ENCODE results near the gene NTN3.

NTN3 gene

GRCh38 chr16:2470603-2471015, 488 bp upstream of the NTN3 start:
- DNase-seq (ENCODE audit: low read depth) = no peak
- TF ChIP-seq CTCF (conservative IDR thresholded peaks at IDR 0.05; ENCODE audit: low read depth, low read length) = no peak
- H3K4me3 ChIP-seq (ENCODE audit: low read depth, low read length) = no peak overlapping the region

DNA sequence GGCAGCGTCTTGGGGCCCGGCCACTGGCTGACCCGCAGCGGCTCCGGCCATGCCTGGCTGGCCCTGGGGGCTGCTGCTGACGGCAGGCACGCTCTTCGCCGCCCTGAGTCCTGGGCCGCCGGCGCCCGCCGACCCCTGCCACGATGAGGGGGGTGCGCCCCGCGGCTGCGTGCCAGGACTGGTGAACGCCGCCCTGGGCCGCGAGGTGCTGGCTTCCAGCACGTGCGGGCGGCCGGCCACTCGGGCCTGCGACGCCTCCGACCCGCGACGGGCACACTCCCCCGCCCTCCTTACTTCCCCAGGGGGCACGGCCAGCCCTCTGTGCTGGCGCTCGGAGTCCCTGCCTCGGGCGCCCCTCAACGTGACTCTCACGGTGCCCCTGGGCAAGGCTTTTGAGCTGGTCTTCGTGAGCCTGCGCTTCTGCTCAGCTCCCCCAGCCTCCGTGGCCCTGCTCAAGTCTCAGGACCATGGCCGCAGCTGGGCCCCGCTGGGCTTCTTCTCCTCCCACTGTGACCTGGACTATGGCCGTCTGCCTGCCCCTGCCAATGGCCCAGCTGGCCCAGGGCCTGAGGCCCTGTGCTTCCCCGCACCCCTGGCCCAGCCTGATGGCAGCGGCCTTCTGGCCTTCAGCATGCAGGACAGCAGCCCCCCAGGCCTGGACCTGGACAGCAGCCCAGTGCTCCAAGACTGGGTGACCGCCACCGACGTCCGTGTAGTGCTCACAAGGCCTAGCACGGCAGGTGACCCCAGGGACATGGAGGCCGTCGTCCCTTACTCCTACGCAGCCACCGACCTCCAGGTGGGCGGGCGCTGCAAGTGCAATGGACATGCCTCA, 773 bp downstream of the NTN3 start:
- no peak for DNase-seq (ENCODE audit: low read depth)
- peak overlapping the region; percentile 31 for H3K4me3 ChIP-seq (ENCODE audit: low read depth, low read length)
- no peak for TF ChIP-seq CTCF (conservative IDR thresholded peaks at IDR 0.05; ENCODE audit: low read depth, low read length)

GRCh38 chr16:2472488-2472864, 1.4 kb downstream of the NTN3 start:
- no peak for TF ChIP-seq CTCF (conservative IDR thresholded peaks at IDR 0.05; ENCODE audit: low read depth, low read length)
- H3K4me3 ChIP-seq (ENCODE audit: low read depth, low read length) = no peak overlapping the region
- DNase-seq (ENCODE audit: low read depth) = no peak

- DNase-seq (ENCODE audit: low read depth) = no peak
- no peak overlapping the region for H3K4me3 ChIP-seq (ENCODE audit: low read depth, low read length)
- no peak for TF ChIP-seq CTCF (conservative IDR thresholded peaks at IDR 0.05; ENCODE audit: low read depth, low read length)
Observed at GRCh38 chr16:2472885-2473445, 1.9 kb downstream of the NTN3 start.

- no peak for DNase-seq (ENCODE audit: low read depth)
- H3K4me3 ChIP-seq (ENCODE audit: low read depth, low read length) = peak overlapping the region; percentile 24
- no peak for TF ChIP-seq CTCF (conservative IDR thresholded peaks at IDR 0.05; ENCODE audit: low read depth, low read length)
Observed at GRCh38 chr16:2473446-2473926, 2.4 kb downstream of the NTN3 start.

DNA sequence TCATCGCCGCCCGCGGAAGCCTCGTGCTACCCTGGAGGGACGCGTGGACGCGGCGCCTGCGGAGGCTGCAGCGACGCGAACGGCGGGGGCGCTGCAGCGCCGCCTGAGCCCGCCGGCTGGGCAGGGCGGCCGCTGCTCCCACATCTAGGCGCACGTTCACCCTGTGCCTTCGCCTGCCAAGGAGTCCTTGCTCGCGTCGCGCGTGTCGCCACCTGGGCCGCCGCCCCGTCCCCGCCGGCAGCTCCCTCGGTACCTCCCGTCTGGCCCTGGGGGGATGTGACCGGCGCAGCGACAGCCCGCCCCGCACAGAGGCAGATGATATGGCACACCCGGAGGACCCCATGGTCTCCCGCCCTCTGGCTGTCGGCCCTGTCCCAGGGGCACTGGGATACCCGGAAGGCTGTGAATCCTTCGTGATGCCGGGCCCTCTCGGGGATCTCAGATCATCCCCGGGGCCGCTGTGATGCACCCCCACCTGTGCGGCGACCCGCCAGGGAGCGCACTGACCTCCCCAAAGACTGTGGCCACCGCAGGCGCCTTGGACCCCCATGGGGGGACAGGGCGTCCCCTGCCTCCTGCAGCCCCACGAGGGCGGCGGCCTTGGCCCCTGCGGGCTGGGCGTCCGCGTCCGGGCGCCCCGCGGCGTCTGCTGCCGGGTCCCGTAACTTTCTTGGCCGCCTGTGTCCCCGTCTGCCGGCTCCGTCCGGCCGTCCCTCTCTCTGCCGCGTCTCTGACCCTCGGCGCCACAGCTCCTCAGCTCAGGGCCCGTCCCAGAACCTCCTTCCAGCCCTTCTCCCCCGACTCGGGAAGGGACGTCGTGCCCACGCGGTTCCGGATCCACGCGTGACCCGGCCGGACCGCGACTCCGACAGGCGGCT, 3.1 kb downstream of the NTN3 start:
- peak; percentile 9 for TF ChIP-seq CTCF (conservative IDR thresholded peaks at IDR 0.05; ENCODE audit: low read depth, low read length)
- peak overlapping the region; percentile 75 for H3K4me3 ChIP-seq (ENCODE audit: low read depth, low read length)
- DNase-seq (ENCODE audit: low read depth) = peak; percentile 38

Measured in choroid plexus epithelial cell (primary cell).